GM21576 (cell line): ENCODE measurements around the gene SEMA3D.
A peak's percentile ranks its signal among the peaks of the same experiment; 100 is the strongest.

ENCODE experiments used
- ATAC-seq: cut with Tn5 transposase; IDR thresholded peaks from one replicate; pipeline ENCODE4 v1.9.1; 2021; ENCODE audit warnings: mild to moderate bottlenecking, moderate library complexity; ENCODE audit not compliant: unreplicated experiment

SEMA3D gene

GRCh38 chr7:85186521-85187241 is at the start of gene SEMA3D:
Gene SEMA3D, minus strand, starts transcription at chr7:85187056. Its CDS starts 65,165 bp downstream, at chr7:85121891.
- peak; percentile 95 for ATAC-seq

DNA sequence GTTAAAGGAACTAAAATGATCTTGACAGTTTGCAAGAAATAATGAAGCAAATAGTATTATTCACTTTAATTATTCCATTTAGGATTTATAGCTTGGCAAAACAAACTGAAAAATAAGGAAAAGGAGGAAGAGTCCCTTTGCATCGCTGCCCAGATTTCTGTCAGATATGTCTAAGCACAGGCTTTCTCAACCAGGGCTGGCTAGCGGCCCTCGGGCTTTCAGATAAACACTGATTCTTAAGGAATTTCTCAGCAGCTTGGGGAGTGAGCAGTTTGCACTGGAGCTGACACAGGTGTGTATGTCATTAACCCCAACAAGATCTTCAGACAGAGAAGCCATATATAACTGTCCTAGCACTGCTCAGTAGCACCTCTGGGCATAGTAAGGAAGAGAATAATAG is 47.9 kb upstream of the SEMA3D start:
- ATAC-seq: no peak

DNA sequence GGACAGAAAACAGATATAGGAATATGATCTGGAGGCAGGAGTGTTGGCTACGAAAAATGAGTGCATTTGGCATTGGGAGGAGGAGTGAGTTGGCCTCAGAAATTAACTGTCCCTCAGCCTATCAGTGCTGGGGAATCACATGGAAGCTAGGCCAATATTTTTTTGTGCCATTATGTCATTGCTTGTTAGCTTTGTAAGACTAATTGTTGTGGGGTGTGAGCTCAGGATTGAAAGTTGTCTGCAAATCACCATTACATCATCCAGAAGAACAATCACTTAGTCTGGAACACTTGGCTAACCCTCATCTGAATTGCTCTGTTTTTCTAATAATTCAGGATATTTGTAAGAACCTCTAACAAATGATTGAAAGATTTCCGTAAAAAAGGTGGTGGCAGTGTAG is 45.2 kb upstream of the SEMA3D start:
- ATAC-seq: no peak

DNA sequence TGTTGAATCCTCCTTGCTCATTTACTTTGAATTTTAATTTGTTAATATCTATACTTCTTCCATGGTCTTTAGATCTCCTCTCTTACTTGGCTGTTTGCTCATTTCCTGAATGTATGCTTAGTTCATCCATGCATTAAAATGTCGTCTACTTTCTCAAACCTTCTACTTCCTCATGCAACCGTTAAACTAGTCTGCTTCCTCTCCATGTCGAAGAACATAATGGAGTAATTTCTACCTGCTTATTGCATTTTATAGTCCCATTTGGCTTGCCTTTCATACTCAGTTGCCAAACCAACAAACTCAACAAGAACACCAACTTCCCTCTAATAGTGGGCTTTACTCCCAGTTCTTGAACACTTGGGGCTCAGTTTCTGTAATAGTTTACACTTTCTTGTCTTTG is 43.8 kb upstream of the SEMA3D start:
- ATAC-seq: no peak

DNA sequence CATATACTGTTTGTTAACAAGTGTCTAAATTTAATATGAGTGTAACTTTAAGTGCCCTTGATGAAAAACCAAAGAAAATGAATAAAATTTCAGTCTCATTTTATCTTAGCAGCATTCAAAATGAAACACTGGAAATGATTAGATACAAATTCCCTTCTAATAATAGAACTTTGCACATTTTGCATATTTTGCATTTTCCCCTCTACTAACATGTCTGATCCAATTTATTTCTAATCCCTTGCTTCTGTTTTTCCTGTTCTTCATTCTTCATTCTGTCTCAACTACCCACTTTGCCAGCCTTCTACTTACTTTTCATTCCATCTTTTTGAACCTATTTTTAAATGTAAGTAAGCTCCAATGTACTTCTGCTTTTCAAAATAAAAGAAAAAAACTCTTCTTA is 42.7 kb upstream of the SEMA3D start:
- ATAC-seq: no peak

DNA sequence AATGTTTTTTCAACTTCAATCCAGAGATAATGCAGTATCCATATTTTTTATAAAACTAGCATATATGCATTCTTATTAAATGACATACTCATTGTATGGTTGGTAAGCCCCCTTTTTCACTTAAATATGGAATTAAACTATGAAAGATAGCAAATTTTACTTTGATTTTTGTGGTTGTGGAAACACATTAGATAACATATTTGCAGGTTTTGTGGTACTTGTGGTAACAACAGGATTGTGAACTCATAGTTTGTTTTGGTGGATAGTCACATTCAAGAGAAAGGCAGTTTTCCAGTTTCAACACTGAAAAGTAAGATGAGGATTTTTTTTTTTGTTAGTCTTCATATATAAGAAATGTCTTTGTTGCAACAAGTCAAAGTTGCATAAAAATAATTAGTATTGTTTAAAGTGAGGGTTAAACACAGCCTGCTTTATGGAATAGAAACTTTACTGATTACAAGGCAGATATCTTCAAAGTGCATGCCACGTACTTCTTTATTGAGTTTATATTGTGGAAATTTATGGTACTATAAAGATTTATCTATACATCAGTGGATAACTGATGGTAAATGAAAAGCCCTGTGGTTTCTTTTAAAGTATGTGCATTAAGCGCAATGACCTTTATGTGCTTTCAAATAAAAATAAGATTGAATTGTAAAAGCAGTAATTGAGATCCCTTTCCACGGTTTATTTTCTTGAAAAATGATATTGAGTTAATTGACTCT is 39.7 kb upstream of the SEMA3D start:
- no peak for ATAC-seq

GRCh38 chr7:85224171-85224570 is 37.3 kb upstream of the SEMA3D start:
- ATAC-seq: no peak

DNA sequence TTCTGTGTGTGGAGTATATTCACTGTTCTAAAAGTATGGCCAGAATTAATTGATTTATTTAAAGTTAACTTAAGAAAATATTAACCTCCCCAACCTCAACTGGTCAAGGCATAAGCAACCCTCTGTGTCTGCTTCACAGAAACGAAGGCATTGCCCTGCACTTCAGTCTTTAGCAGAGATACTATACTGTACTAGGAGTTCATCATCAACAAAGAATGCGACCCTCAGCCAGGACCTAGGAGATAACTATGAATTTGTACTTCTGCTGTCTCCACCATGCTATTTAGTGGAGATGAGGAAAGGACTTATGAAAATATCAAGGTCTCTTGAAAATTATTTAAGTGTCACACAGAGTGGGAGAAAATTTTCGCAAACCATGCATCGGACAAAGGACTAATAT is 35.7 kb upstream of the SEMA3D start:
- ATAC-seq: no peak

DNA sequence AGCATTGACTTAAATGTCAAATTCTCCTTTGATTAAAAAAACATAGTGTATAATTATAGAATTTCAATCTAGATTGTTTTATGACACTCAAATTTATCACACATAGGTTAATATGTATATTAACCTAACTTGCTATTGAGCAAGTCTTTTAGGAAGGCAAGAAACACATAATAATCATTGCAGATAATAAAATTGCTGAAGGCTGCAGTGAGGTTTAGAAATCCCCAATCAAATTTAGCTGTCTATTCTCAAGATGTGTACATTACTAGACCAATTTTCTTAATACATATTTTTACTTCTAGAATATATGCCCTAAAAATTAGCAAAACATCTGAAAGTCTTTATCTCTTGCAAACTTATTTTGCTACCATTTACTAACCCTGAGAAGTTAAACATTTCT is 34.9 kb upstream of the SEMA3D start:
- no peak for ATAC-seq

- ATAC-seq: no peak
Measured at GRCh38 chr7:85220651-85221050, 33.8 kb upstream of the SEMA3D start.

- ATAC-seq: no peak
Measured at GRCh38 chr7:85220023-85220422, 33.2 kb upstream of the SEMA3D start.

DNA sequence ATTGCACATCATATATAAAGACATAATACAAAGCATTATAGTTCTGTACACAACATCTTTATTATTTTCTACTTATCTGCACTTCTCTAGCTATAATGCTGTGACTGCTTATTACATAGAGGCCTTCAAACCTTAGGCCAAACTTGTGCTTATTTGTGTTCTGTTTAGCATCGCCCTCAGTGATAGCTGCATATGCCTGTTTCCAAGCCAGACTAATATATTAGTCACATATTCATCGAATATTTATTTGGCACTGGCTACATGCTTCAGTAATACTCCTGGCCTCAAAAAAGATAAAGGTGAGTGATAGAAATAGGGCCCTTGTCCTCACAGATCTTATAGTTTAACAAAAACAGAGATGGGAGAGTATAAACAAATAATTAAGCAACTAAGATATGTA is 30.2 kb upstream of the SEMA3D start:
- ATAC-seq: no peak

DNA sequence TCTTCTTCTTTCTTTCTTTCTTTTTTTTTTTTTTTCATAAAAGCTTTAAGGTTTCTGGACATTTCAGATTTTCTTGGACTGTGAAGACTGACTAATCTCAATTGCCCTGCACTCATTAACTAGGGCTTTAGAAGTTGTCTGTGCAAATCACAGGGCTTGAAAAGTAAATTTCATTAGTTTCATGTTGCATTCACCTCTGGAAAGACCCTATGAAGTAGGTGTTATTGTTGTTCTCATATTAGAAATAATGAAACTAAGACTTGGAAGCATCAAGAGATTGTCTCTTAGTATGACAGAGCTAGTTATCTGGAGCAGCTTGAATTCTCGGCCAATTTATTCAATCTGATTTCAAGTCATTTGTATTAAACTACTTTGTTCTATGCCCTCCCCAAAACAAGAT is 28.2 kb upstream of the SEMA3D start:
- ATAC-seq: peak; percentile 86

DNA sequence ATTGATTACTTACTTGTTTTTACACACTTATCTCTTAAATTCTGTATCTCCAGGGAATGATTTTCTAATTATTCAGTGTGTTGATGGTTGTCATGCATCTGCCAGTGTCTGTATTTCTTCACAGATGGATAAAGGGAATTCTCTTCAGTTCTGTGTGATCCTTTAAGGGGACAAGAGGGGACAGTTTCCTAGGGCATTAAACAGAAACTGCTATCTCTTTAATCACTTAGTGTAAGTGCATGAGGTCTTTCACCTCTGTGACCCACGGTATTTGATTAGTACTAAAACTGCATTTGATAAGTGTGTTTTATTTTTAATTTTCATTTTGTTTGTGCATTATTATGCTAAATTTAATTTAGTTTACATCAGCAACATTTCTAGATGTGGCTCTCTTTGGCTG is 26.6 kb upstream of the SEMA3D start:
- ATAC-seq: no peak

GRCh38 chr7:85205754-85206153 is 18.9 kb upstream of the SEMA3D start:
- ATAC-seq: no peak

DNA sequence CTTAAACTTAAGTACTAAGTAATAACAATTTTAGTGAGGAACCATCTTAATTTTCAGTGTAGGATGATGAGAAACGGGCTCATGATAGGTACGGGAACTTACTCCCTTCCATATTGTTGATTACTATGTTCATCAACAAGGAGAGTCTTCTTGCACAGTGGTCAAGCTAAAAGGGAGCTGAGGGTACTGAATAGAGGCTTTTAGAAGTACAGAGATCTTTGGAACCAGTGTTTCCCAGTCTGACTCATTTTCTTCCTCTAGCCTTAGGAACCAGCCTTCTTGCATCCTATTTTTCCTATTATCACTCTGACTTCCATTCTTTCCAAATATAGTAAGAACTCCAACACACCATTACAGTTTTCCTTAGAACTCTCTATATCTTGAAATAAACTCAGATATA is 17.6 kb upstream of the SEMA3D start:
- ATAC-seq: no peak

DNA sequence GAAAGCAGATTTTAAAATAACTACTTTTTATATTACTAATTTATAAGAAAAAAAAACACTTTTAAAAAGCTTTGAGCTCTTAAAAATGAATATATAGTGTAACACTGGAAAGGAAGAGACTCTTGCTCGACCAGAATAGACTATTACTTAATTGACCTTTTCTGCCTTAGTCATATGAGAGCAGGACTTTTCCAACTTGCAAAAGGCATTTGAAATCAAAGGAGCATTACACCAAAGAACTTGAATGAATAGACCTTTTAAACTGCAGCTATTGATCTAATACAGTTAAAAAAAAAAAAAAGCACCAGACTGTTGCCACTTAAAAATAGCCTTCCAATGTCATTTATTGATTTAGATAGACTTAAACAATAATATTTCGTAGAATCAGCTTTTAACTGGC is 17.2 kb upstream of the SEMA3D start:
- no peak for ATAC-seq

GRCh38 chr7:85201209-85201608 is 14.4 kb upstream of the SEMA3D start:
- ATAC-seq: no peak

- no peak for ATAC-seq
Measured at GRCh38 chr7:85196696-85197095, 9.8 kb upstream of the SEMA3D start.

DNA sequence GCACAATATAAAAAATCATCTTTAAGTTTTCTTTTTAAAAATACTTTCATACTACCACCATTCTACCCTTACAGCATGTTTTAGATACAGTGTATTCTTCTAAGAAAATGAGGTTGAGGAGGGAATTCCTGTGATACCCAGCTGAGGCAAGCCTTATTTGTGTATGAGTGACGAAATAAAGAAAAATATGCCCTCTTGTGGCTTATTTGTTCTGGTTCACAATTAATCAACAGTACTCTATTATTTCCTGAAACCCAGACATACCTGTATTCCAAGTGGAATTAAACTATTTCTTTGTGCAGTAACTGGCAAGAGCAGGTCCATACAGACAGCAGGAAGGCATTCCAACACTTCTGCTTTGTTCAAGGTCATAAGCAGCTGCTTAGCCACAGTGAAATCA is 4.5 kb upstream of the SEMA3D start:
- no peak for ATAC-seq

- ATAC-seq: peak; percentile 38
Measured at GRCh38 chr7:85186083-85186520, 754 bp downstream of the SEMA3D start.

DNA sequence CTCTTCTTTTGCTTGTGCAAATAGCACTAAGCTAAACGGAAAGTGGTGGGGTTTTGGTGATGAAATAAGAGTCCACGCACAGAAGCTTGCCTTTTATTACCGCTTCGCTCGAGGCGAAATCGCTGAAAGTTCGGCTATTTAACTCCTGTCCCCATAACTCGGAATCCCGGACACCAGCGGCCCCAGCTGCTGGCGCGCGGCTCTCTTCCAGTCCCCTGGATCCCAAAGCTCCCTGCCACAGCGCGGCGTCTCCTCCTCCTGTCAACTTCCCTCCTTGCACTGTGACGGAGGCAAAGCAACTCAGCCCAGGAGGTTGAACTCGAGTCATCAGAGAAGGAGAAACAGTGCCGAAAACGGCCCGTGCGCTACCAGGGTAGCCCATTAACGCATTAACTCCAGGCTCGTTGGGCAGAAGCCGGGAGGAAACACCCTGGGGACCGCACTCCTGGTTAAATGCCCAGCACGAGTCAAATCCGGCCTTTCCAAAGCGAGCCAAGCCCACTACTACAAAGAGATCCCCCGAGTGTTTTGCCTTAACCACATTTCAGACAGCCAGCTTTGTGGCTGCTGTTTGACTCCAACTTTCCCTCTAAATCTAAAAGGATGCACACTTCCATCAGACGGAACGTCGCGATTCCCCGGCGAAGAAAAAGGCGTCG is 1.3 kb downstream of the SEMA3D start:
- ATAC-seq: no peak
